ENCODE results near the gene CYP21A2. TPM values are rescaled to one million over a fixed set of nuclear protein-coding genes. Genes with fewer than 3 reads are reported as not detected.
"Not testable (repeated sequence)": the region's sequence is repeated elsewhere in the genome, so short reads cannot be mapped to it uniquely, and the experiment has no call there.

Gene CYP21A2
- total and polyA plus RNA-seq, 7 experiments from 2014 or later = 0.32 to 1.1 (median 0.44) TPM; not detected in 3

DNA sequence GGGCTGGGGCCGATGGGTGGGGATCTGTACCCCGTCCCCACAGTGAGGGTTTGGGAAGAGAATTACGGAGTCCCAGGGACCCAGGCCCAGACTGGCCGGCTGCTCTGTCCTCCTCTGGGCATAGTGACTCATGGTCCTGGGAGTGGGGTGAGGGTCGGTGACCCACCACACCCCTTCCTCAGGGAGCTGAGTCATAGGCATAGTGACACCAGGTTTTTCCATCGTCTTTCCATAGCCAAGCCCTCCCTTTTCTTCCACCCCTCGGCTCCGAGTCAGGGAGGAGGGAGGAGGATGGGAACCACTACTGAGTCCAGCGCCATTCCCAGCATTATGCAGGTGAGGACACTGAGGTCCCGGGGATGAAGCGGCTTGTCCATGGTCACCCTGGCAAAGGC, 8.9 kb downstream of the CYP21A2 start:
- Histone ChIP-seq H3K36me3 (ENCODE audit: control insufficient read depth in 2 of 3, insufficient read depth in 3 of 3, low read length in 3 of 3) (no peaks in the 10 kb centered on the region), H3K27ac (ENCODE audit: low read depth, low read length) (no peak overlapping the region), H3K4me1 (ENCODE audit: control insufficient read depth in 2 of 2, insufficient read depth in 2 of 2, low read length in 2 of 2) (no peaks in the 10 kb centered on the region), H3K27me3 (ENCODE audit: control insufficient read depth in 2 of 2, insufficient read depth in 2 of 2, low read length in 2 of 2) (no peaks in the 10 kb centered on the region), H3K4me3 (ENCODE audit: low read length) (no peak overlapping the region), H3K9me3 (ENCODE audit: control insufficient read depth in 2 of 3, low read length in 3 of 3) (no peaks in the 10 kb centered on the region)
- peaks cover 0 to 4% (median 0%) of the 10 kb centered on the region in 5 donors for H3K36me3 Mint-ChIP-seq
- ChIA-PET POLR2A (no interaction called here), CTCF (no interaction called here)
- DNase-seq (no peak), ATAC-seq (no peak)
- no peak overlapping the region for H3K4me3 Mint-ChIP-seq
- no peaks in the 10 kb centered on the region for H3K9me3 Mint-ChIP-seq
- intact Hi-C loops (cut with micrococcal nuclease) = no loop called here
- no peak overlapping the region for H3K27ac Mint-ChIP-seq
- peaks cover 0 to 2% (median 0%) of the 10 kb centered on the region in 5 donors for H3K27me3 Mint-ChIP-seq
- H3K4me1 Mint-ChIP-seq = peaks cover 0 to 6% (median 5%) of the 10 kb centered on the region in 7 donors

GRCh38 chr6:32047539-32047854, 9.3 kb downstream of the CYP21A2 start:
- Histone ChIP-seq H3K4me3 (ENCODE audit: low read length) (no peak overlapping the region), H3K27me3 (ENCODE audit: control insufficient read depth in 2 of 2, insufficient read depth in 2 of 2, low read length in 2 of 2) (no peaks in the 10 kb centered on the region), H3K9me3 (ENCODE audit: control insufficient read depth in 2 of 3, low read length in 3 of 3) (no peaks in the 10 kb centered on the region), H3K4me1 (ENCODE audit: control insufficient read depth in 2 of 2, insufficient read depth in 2 of 2, low read length in 2 of 2) (no peaks in the 10 kb centered on the region), H3K36me3 (ENCODE audit: control insufficient read depth in 2 of 3, insufficient read depth in 3 of 3, low read length in 3 of 3) (no peaks in the 10 kb centered on the region), H3K27ac (ENCODE audit: low read depth, low read length) (no peak overlapping the region)
- H3K27me3 Mint-ChIP-seq = peaks cover 0 to 2% (median 0%) of the 10 kb centered on the region in 5 donors
- no peak for ATAC-seq
- H3K4me1 Mint-ChIP-seq = peaks cover 0 to 6% (median 5%) of the 10 kb centered on the region in 7 donors
- peaks cover 0 to 4% (median 0%) of the 10 kb centered on the region in 5 donors for H3K36me3 Mint-ChIP-seq
- intact Hi-C loops (cut with micrococcal nuclease) = no loop called here
- no peak overlapping the region for H3K4me3 Mint-ChIP-seq
- POLR2A ChIA-PET = no interaction called here
- CTCF ChIA-PET = interaction anchor here (1.1 kb wide), 1 partner anchor 833 kb away, joined by 5 read pairs; no protein-coding TSS in a partner anchor
- no peak for DNase-seq
- H3K27ac Mint-ChIP-seq = no peak overlapping the region
- H3K9me3 Mint-ChIP-seq = no peaks in the 10 kb centered on the region

GRCh38 chr6:32047855-32048766, 9.9 kb downstream of the CYP21A2 start:
- peaks cover 0 to 2% (median 0%) of the 10 kb centered on the region in 5 donors for H3K27me3 Mint-ChIP-seq
- H3K9me3 Mint-ChIP-seq = no peaks in the 10 kb centered on the region
- intact Hi-C loops (cut with micrococcal nuclease) = no loop called here
- H3K36me3 Mint-ChIP-seq = peaks cover 0 to 4% (median 0%) of the 10 kb centered on the region in 5 donors
- Histone ChIP-seq H3K27me3 (ENCODE audit: control insufficient read depth in 2 of 2, insufficient read depth in 2 of 2, low read length in 2 of 2) (no peaks in the 10 kb centered on the region), H3K4me1 (ENCODE audit: control insufficient read depth in 2 of 2, insufficient read depth in 2 of 2, low read length in 2 of 2) (no peaks in the 10 kb centered on the region), H3K27ac (ENCODE audit: low read depth, low read length) (no peak overlapping the region), H3K9me3 (ENCODE audit: control insufficient read depth in 2 of 3, low read length in 3 of 3) (no peaks in the 10 kb centered on the region), H3K36me3 (ENCODE audit: control insufficient read depth in 2 of 3, insufficient read depth in 3 of 3, low read length in 3 of 3) (no peaks in the 10 kb centered on the region), H3K4me3 (ENCODE audit: low read length) (no peak overlapping the region)
- peak overlapping the region in 1 of 10 donors; percentile 38 for H3K4me3 Mint-ChIP-seq
- ChIA-PET CTCF (interaction anchor here (0.5 to 1.6 kb wide), 3 partner anchors 10 to 832 kb away, joined by 3 to 5 read pairs (median 4); no protein-coding TSS in a partner anchor), POLR2A (no interaction called here)
- no peak overlapping the region for H3K27ac Mint-ChIP-seq
- H3K4me1 Mint-ChIP-seq = peaks cover 0 to 6% (median 5%) of the 10 kb centered on the region in 7 donors
- DNase-seq (peak; percentile 6 to 76 (median 59)), ATAC-seq (peak; percentile 83)

DNA sequence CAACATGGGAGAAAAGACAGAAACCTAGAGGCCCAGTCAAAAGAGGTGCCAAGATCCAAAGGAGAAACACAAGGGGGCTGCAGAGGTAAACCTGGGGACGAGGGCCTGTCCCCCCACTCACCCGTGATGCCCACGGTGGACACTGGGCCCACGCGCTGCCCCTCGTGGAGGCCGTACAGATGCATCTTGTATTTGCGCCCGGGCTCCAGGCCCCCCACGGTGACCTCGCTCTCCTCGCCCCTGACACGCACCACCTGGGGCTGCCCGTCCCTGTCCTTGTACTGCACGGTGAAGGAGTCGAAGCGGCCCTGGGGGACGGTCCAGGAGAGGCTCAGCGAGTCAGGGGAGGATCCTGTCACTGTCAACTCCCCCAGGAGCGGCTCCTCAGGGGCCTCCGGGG, 10.9 kb downstream of the CYP21A2 start:
- CTCF ChIA-PET = interaction anchor here (0.5 to 1.6 kb wide), 2 partner anchors 9 to 307 kb away, joined by 3 to 4 read pairs; no protein-coding TSS in a partner anchor
- H3K27ac ChIP-seq (ENCODE audit: low read depth, low read length); POLR2A ChIA-PET; H3K4me1 Mint-ChIP-seq; H3K36me3 Mint-ChIP-seq; ATAC-seq; H3K27me3 ChIP-seq (ENCODE audit: control insufficient read depth in 2 of 2, insufficient read depth in 2 of 2, low read length in 2 of 2); H3K4me1 ChIP-seq (ENCODE audit: control insufficient read depth in 2 of 2, insufficient read depth in 2 of 2, low read length in 2 of 2); H3K4me3 Mint-ChIP-seq; intact Hi-C loops (cut with micrococcal nuclease); H3K9me3 ChIP-seq (ENCODE audit: control insufficient read depth in 2 of 3, low read length in 3 of 3); H3K4me3 ChIP-seq (ENCODE audit: low read length); H3K36me3 ChIP-seq (ENCODE audit: control insufficient read depth in 2 of 3, insufficient read depth in 3 of 3, low read length in 3 of 3); H3K27ac Mint-ChIP-seq; H3K9me3 Mint-ChIP-seq; DNase-seq; H3K27me3 Mint-ChIP-seq: not testable (repeated sequence)

DNA sequence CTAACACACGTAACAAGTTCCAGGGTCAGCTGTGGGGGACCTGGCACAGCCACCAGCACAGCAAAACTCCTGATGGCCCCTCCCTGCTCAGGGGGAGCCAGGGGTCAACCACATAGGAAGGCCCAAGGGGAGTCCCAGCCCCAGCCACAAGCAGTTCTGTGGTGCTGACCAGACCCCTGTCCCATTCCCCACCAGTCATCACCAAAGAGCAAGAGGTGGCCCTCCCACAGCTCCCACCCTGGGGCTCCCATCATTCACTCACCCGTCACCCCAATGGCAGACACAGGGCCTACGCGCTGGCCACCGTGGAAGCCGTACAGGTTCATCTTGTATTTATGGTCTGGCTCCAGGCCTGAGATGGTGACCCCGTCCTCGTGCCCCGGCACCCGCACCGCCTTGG, 11.5 kb downstream of the CYP21A2 start:
- H3K4me3 ChIP-seq (ENCODE audit: low read length); H3K27me3 Mint-ChIP-seq; H3K27ac Mint-ChIP-seq; H3K9me3 ChIP-seq (ENCODE audit: control insufficient read depth in 2 of 3, low read length in 3 of 3); H3K27ac ChIP-seq (ENCODE audit: low read depth, low read length); POLR2A ChIA-PET; intact Hi-C loops (cut with micrococcal nuclease); ATAC-seq; H3K36me3 Mint-ChIP-seq; H3K4me3 Mint-ChIP-seq; H3K4me1 ChIP-seq (ENCODE audit: control insufficient read depth in 2 of 2, insufficient read depth in 2 of 2, low read length in 2 of 2); CTCF ChIA-PET; DNase-seq; H3K9me3 Mint-ChIP-seq; H3K27me3 ChIP-seq (ENCODE audit: control insufficient read depth in 2 of 2, insufficient read depth in 2 of 2, low read length in 2 of 2); H3K4me1 Mint-ChIP-seq; H3K36me3 ChIP-seq (ENCODE audit: control insufficient read depth in 2 of 3, insufficient read depth in 3 of 3, low read length in 3 of 3): not testable (repeated sequence)

DNA sequence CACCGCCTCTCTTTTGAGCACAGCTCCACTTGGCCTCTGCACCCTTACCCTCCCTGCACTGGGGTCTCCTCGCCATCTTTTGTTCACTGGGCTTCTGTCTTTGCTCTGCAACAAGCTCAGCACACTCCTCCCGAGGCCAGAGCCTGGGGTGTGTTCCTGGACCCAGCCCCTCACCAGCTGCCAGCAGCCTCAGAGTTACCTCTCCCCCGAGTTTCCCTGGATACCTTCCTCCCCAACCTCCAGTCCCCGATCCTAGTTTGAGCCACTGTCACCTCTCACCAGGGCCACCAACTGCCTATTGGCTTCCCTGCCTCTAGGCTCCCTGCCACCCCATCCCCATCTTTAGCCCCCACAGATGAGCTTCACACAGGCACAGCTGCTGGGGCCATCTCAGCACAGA, 12.3 kb downstream of the CYP21A2 start:
- Histone ChIP-seq H3K4me3 (ENCODE audit: low read length) (no peak overlapping the region), H3K36me3 (ENCODE audit: control insufficient read depth in 2 of 3, insufficient read depth in 3 of 3, low read length in 3 of 3) (no peaks in the 10 kb centered on the region), H3K27me3 (ENCODE audit: control insufficient read depth in 2 of 2, insufficient read depth in 2 of 2, low read length in 2 of 2) (no peaks in the 10 kb centered on the region), H3K4me1 (ENCODE audit: control insufficient read depth in 2 of 2, insufficient read depth in 2 of 2, low read length in 2 of 2) (no peaks in the 10 kb centered on the region), H3K27ac (ENCODE audit: low read depth, low read length) (no peak overlapping the region), H3K9me3 (ENCODE audit: control insufficient read depth in 2 of 3, low read length in 3 of 3) (no peaks in the 10 kb centered on the region)
- Mint-ChIP-seq H3K4me3 (no peak overlapping the region), H3K9me3 (peaks cover 0 to 2% (median 0%) of the 10 kb centered on the region in 11 donors), H3K27me3 (peaks cover 0 to 2% (median 0%) of the 10 kb centered on the region in 5 donors), H3K36me3 (peaks cover 0 to 4% (median 0%) of the 10 kb centered on the region in 5 donors), H3K27ac (peak overlapping the region in 1 of 9 donors; percentile 46), H3K4me1 (peaks cover 0 to 6% (median 5%) of the 10 kb centered on the region in 7 donors)
- ChIA-PET POLR2A (no interaction called here), CTCF (no interaction called here)
- intact Hi-C loops (cut with micrococcal nuclease) = no loop called here
- no peak for ATAC-seq
- DNase-seq = no peak

DNA sequence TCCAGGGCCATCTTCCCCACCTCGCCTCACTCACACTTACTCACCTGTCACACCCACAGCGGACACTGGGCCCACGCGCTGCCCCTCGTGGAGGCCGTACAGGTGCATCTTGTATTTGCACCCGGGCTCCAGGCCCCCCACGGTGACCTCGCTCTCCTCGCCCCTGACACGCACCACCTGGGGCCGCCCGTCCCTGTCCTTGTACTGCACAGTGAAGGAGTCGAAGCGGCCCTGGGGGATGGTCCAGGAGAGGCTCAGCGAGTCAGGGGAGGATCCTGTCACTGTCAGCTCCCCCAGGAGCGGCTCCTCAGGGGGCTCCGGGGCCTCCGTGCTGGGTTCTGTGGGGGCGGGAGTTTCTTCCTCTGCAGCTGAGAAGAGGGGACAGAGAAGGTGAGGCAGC, 14.4 kb downstream of the CYP21A2 start:
- H3K36me3 Mint-ChIP-seq; H3K9me3 Mint-ChIP-seq; H3K27me3 ChIP-seq (ENCODE audit: control insufficient read depth in 2 of 2, insufficient read depth in 2 of 2, low read length in 2 of 2); H3K4me3 Mint-ChIP-seq; H3K27me3 Mint-ChIP-seq; intact Hi-C loops (cut with micrococcal nuclease); H3K4me1 ChIP-seq (ENCODE audit: control insufficient read depth in 2 of 2, insufficient read depth in 2 of 2, low read length in 2 of 2); H3K27ac Mint-ChIP-seq; CTCF ChIA-PET; H3K36me3 ChIP-seq (ENCODE audit: control insufficient read depth in 2 of 3, insufficient read depth in 3 of 3, low read length in 3 of 3); POLR2A ChIA-PET; H3K4me1 Mint-ChIP-seq; ATAC-seq; H3K9me3 ChIP-seq (ENCODE audit: control insufficient read depth in 2 of 3, low read length in 3 of 3); H3K4me3 ChIP-seq (ENCODE audit: low read length); H3K27ac ChIP-seq (ENCODE audit: low read depth, low read length); DNase-seq: not testable (repeated sequence)
